Motor neuron (in vitro differentiated cells): ENCODE measurements around the gene ATP5PF. TPM values are rescaled to one million over a fixed set of nuclear protein-coding genes. Genes with fewer than 3 reads are reported as not detected.

ENCODE experiments used
- total RNA-seq, 8 experiments: library from RNA; unstranded; fragments of 300-600 nt; gene quantifications; 2 replicates each; pipeline versions ENCODE4 v1.2.3 to v1.2.4, GENCODE V29; 2022

ATP5PF gene
- total RNA-seq, 8 experiments from 2014 or later = 146 to 302 (median 188) TPM

Other genes with a start within 250 kb of the ATP5PF start
- gene MRPL39, start 127.4 kb downstream of the ATP5PF start, total RNA-seq = 10 to 100 TPM; 25.2 to 49.7 (median 35.1) TPM
- 10 to 100 TPM in 5 of 8 experiments, 1 to 10 TPM in 2, under 1 TPM in 1; 0.51 to 39.7 (median 11.1) TPM for gene JAM2, start 95.6 kb downstream of the ATP5PF start, total RNA-seq
- gene GABPA, start 68 bp upstream of the ATP5PF start, total RNA-seq = 10 to 100 TPM; 17.4 to 35.8 (median 21.4) TPM